GM18907 (cell line): ENCODE measurements around the gene PPP4C.
"Not testable (repeated sequence)": the region's sequence is repeated elsewhere in the genome, so short reads cannot be mapped to it uniquely, and the experiment has no call there.

Experiments
- ATAC-seq: cut with Tn5 transposase; IDR thresholded peaks from one replicate; pipeline ENCODE4 v1.9.1; 2021; ENCODE audit warnings: mild to moderate bottlenecking, moderate library complexity; ENCODE audit not compliant: unreplicated experiment

The PPP4C gene

DNA sequence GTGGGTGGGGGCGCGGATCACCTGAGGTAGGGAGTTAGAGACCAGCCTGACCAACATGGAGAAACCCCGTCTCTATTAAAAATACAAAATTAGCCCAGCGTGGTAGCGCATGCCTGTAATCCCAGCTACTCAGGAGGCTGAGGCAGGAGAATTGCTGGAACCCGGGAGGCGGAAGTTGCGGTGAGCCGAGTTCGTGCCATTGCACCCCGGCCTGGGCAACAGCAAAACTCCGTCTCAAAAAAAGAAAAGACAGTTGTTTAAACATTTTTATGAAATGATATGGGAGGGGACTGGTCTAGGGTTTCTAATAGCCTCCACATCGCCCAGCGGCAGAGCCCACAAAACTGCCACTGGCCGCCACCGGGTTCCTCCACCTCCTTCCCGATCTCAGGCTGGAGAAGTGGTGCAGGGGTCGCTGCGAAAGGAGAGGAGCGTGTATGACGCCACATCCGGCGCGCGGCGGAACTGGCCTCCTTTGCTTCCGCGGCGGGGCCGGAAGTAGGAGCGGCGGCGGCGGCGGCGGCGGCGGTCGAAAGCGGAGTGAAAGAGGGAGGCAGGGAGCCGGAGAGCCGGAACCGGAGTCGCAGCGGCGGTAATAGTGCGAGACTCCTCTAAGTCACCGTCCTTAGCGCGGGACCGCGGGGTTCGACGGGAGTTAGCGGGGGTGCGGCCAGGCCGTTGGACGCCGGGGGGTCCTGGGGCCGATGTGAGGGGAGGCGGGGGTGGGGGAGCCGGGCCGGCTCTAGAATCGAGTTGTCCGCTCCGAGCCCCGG is at the start of gene PPP4C:
TSS of gene PPP4C (plus strand) at position 492 of the 773 bp plus-strand sequence. CDS start 384 bp downstream, outside the sequence.
- peak; percentile 76 for ATAC-seq

DNA sequence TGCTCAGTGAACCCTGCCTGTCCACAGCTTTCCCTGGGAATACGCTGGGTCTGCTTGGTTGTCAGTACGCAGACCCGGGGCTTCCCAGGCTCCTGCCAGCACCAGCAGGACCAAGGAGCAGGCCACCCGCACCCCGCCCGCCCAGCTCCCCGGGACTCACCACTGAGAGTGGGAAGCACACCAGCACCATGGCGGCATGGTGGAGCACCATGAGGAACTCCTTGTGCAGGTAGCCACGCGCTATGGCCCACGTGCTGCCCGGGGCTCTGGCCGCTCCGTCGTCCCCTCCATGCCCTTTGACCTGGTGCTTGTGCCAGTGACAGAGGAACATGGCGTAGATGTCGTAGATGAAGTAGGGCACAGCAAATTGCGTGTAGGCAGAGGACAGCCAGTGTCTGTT is 49.3 kb upstream of the PPP4C start:
- no peak for ATAC-seq

DNA sequence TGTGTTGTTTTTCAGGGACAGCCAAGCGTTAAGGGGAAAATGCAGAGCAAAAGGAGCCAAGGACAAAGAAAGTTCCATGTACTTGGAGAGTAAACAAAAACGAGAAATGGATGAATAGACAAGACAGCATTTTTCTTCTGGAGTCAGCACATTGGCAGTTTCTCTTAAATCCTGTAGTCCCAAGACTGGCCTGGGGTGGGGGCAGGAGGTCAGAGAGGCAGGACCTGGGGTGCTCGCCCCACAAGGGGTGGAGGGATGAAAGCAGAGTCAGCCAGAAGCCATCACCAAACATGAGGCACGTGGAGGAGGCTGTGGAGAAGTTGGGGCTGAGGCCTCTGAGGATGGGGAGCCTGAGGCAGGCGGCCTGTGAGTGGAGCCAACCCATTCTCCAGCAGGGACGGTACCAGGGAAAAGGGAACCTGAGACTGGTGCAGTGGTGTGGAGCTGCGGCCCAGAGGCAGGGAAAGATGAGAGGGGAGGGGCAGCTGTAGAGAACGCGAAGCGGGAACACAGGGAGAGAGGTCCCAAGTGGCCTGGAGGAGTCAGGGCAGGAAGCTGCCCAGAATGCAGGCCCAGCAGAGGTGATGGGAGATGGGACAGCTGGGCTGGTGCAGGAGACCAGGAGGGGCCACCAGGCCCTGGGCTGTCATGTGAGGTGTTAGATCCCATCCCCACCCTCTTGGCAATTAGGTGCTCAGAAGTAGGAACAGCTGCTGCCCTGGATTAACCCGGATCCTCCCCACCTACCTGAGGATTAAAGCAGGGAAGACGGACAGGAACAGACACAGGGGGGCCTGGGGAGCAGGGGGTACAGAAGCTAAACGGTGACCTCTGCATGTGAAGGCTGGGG is 48.0 kb upstream of the PPP4C start:
- ATAC-seq, result no peak

DNA sequence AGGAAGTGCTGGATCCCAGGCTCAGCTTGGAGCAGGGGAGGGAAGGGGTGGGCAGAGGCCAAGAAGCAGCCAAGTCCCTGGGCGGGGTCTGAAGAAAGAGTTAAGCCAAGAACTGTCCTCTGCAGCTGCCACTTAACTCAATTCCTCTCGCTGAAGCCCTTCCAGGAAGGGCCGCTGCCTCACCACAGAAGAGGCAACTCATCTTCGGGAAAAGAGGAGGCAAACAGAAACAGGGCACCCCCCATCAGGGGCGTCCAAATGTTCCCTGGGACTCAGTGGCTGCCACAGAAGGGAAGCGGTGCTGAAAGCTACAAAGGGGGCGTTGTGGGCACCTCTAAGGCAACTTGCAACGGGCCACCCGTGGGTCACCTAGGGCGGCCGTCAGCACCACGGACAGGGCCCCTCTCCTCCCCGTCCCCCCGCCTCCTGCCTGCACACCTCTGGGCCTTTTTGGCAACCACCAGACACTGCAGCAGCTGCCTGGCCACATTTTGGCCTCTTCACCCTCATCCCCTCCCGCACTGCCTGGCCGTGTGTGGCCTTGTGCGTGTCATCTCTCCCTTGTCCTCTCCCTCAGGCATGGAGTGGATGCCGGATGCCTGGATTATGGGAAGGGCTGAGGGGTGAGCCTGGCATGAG is 47.2 kb upstream of the PPP4C start:
- no peak for ATAC-seq

DNA sequence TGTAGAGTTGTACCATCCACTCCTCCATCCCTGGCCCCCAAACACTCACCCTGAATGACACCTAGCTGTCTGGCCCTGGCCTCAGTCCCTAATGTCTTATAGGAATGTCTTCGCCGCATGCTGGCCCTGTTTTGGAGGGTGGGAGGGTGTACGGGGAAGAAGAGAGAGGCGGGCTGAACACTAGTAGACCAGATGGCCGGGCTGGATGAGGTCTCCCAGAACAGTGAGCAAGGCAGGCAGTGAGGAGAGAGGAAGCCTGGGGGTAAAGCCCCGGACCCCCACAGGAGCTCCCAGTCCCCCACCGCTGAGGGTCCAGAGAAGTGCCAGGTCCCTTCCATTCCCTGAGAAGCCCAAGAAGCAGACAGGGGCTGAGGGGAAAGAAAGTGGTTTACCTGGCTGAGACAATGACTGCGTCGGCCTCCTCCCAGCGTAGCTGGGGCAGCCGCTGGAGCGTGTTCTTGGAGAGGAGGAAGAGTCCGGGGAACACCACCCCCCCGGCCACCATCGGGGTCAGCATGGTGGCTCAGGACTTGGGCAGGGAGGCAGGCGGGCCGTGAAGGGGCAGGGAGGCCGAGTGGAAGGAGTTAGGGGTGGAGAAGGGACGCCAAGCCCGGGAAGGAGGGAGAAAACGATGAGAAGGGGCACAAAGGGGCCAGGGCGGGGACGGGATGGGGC is 45.6 kb upstream of the PPP4C start:
- ATAC-seq, result no peak

DNA sequence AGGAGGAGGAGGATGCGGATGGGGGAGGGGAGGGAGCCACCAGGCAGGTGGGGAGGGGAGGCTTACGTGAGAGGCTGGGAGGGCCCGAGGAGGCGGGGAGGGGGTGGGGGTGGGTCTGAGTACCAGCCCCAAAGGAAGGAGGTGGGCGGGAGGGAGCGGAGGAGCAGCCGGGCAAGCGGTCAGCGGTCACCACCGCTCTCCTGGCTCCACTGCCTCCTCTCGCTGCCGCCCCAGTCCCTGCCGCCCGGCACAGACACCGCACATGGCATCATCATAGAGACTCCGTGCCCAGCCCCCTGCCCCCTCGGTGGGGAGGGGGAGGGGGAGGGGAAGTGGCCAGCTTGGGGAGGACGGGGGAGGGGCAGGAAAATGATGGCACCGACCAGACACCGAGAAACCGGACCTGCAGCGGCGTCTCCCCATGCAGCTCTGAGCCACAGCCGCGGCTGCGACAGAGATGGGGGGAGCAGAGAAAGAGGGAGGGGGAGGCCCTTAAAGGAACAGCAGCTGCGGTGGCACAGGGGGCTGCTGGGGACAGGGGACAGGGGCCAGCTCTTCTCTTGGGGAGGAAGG is 44.9 kb upstream of the PPP4C start, which contains the start of gene TLCD3B:
TSS of gene TLCD3B (minus strand) at position 431 of the 573 bp plus-strand sequence. CDS start 744 bp downstream, outside the sequence.
- no peak for ATAC-seq

DNA sequence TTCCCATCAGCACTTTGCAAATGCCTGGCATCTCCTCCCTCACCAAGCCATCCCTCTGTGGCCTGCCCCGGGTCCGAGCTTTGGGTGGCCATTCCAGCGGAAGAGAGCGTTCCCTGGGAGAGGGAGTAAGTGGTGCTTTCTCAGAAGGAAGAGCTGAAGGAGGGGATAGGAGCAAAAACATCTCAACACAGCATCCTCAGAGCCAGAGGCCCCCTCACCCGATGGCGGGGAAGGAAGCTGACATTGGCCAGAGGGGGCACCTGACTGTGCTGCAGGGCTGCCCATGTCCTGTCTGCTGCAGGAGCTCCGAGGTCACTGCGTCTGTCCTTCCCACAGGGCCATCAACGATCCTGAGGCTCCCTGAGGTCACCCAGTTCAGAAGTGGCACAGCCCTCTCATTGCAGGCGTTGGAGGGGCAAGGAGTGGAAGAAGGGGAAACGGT is 44.3 kb upstream of the PPP4C start:
- no peak for ATAC-seq

DNA sequence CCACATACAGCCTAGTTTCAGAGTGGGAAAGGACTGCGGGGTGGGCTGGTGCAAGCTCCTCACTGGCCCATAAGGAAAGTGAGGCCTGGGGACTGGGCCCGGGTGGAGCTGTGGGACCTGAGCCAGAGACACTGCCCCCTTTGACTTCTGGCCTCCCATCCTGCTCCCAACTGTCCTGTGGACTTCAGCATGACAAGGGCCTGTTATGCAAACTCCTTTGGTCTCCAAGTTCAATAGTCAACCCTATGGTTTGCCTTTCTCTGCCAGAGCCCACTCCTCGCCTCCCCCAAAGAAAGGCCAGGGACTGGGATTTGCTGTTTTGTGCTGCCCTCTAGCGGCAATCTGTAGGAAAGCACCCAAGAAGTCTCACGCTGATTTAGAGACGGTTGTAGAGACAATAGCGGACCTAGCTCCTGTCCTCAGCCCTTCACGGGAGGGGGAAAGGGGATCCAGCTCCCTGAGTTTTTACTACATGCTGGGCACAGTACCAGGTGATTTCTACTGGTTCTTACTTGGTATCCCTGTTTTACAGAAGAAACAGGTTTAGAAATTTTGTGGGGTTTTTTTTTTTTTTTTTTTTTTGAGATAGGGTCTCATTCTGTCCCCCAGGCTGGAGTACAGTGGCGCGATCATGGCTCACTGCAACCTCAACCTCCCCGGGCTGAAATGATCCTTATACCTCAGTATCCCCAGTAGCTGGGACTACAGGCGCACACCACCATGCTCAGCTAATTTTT is 43.5 kb upstream of the PPP4C start:
- ATAC-seq, result no peak

DNA sequence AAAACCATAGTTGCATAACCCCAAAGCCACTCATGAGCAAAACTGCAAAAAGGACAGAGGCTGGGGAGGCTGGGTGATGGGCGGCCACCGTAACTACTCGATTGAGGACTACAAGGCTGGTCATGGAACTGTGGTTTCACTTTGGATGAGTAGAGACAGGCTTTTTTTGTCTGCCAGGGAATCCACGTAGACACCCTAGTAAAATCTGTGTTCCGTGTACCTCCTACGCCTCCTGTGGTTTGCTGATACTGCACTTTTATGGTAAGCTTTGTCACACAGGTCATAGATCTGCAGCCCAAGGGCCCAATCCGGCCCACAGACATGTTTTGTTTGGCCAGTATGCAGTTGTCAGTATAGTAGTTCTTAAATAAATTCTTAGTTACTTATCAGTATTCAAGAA is 42.5 kb upstream of the PPP4C start:
- no peak for ATAC-seq

DNA sequence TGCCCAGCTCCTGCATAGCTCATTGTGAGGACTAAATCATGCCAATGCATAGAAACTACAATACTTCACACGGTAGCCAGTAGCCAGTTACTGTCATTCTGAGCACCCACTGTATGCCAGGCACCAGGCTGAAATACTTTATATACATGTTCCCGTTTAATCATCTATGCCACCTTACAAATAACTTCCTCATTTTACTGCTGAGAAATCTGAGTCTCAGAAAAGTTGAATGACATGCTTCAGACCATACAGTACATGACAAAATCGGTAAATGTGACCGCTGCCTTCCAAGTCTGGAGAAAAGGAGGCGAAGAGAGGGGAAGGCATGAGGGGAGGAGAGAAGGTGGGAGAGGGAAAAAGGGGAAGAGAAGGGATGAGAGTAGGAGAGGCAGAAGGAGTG is 35.6 kb upstream of the PPP4C start:
- ATAC-seq, result no peak

DNA sequence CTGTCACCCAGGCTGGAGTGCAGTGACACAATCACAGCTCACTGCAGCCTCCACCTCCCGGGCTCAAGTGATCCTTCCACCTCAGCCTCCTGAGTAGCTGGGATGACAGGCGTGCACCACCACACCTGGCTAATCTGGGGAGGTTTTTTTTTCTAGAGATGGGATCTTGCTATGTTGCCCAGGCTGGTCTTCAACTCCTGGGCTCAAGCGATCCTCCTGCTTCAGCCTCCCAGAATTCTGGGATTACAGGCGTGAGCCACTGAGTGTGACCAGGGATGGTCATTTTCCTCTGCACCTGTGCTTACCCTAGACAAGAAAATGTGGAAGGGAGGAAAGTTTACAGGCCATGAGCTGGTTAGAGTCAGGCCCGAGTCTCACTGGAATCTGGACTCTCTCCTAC is 35.1 kb upstream of the PPP4C start:
- not testable (repeated sequence) for ATAC-seq

DNA sequence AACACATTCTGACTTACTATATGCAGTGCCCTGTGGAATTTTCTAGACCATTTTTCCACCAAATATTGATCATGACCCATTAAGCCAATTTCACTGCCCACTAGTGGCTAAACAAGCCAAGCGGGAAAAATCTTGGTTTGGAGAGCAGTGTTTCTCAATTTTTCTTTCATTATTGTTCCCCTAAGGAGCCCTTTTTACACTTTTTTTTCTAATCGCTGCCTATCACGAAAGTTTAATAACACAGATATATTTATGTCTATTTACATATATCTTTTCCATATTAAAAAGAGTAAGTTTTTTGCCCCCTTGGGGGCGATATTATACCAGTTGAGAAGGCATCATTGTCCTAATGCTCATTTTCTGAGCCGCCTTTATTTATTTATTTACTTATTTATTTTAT is 34.0 kb upstream of the PPP4C start:
- no peak for ATAC-seq

DNA sequence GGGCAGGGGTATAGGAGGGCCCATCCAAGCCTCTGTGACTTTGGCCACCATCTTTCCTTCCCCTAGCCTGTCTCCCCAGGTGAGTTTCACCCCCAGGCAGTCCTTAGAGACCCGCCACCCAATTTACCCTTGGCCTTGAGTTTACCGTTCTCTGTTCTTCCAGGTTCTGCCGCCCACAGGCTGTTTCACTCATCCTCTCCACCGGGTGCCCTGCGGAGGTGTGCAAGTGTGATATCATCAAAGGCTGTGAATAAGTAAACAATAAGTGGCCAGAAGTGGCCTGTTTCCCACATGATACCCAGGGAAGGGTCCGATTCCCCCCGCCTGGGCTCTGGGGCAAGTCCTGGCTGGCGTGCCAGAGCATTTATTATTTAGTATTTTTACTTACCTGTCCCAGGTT is 29.6 kb upstream of the PPP4C start:
- no peak for ATAC-seq

DNA sequence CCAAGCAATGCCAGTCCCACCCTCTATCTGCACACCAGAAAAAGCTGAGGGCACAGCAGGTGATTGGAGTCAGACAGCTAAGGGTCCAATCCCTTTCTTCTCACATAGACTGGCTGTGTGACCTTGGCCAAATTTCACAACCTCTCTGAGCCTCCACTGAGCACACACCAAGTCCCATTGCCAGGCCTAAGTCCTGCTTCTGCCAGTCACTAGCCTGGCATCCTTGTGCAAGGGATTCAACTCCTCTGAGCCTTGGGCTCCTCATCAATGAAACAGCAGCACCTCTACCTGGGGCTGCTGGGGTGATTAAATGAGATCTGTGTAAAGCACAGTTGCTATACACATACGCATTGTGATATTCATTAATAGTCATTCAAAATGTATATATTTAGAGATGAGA is 29.2 kb upstream of the PPP4C start:
- no peak for ATAC-seq

DNA sequence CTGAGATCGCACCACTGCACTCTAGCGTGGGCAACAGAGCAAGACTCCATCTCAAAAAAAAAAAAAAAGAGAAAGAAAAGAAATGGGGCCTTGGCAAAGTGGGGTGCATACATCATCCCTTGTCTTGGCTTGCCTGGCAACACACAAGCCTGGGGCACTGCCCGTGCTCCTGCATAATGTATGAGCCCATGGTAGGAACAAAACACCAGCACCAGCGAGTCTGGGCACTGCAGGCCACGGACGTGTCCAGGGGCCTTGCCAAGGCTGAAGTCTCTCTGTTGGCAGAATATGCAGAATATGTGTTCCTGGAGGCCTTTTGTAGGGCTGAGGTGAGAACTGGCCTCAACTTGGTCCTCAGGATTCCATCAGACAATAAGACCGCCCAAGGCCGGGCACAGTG is 25.9 kb upstream of the PPP4C start:
- no peak for ATAC-seq

DNA sequence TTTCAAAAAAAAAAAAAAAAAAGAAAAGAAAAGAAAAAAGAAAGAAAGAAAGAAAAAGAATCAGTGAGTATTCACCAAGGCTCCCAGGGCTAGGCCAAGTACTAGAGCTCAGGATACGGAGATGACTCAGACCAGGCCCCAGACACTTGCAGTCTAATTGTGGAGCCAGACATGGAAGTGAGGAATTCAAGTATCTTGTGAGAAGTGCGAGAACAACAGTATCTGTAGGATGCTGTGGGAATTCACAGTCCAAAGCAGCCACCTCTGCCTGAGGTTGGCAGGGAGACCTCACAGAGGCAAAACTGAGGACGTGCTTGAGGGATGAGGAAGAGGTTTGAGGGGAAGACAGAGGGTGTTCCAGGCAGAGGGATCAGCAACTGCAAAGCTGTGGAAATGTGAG is 24.3 kb upstream of the PPP4C start:
- ATAC-seq, result no peak

DNA sequence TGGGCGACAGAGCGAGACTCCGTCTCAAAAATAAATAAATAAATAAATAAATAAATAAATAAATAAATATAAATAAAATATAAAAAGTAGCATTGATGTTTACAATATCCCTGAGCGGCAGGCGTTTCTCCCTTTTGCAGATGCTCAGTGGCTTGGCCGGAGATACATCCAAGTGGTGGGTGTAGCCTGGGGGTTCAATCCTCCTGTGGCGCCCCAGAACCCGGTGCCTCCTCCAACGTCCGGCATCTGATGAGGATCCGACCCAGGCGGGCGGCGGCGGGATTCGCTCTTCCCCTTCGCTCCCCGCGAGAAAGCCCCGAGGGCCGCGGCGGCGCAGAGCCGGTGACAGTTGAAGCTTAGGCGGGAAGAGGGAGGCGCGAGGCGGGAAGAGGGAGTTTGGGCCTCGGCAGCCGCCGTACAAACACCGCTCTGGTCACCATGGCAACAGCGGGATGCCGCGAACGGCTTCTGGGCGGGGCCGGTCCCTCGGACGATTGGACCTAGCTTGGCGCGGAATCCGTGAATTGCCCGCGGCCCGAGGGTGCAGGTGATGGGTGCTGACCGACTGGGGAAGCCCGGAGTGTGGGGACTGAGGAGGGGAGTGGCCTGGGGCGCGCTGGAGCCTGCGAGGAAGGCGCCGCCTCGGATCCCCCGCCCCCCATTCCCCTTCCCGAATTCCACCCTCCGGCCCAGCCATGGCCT is 23.0 kb upstream of the PPP4C start:
- ATAC-seq, result peak; percentile 66

DNA sequence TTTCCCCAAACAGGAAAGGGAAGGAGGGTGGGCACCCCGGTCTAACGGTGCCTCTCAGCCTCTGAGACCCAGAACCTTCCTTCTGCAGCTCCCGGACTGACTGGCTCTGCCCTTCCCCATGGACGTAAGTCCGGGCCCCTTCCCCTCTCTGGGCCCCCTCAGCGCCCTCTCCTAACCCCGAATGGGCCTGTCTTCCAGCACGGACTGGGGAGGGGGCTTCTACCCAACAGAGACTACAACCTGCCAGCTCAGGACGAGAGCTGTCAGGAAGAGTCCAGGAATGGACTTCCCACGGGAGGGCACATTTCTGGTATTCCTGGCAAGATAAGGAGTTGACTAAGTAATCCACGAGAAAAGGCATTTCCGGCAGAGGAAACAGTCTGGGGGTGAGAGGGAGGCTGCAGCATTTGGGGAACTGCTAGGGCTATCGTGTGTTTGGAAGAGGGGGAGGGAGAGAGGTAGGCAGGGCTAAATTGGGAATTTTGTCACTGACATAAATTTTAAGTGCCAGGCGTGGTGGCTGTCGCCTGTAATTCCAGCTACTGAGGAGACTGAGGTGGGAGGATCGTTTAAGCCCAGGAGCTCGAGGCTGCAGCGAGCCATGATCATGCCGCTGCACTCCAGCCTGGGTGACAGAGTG is 22.3 kb upstream of the PPP4C start:
- ATAC-seq, result peak; percentile 18

DNA sequence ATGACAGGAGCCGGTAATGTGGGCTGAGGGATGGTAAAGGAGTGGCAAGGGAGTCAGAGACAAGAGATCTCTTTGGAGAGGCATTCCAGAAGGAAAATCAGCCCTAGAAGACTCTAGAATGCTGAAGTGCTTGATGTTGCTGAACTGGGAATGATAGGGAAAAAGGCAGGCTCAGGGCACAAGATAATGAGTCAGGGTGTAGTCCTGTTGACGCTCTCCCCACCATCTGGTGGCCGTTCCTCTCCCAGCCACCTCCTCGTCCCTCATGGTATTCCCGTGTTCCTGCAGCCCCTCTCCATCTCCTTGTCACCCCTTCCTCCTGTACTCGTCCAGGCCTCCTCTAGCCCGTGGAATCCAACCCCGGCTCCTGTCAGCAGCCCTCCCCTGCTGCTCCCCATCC is 21.3 kb upstream of the PPP4C start:
- ATAC-seq, result no peak
